Activated T-cell treated with anti-CD3 and anti-CD28 coated beads, Interleukin-2, amount 50 U/mL, for 48 hours (primary cell): ENCODE results near the gene CFAP298.
"Not testable (repeated sequence)": the region's sequence is repeated elsewhere in the genome, so short reads cannot be mapped to it uniquely, and the experiment has no call there.

Source experiments
- DNase-seq, 2 experiments: peaks; one replicate each; pipeline ENCODE4 v3.0.0-alpha.2; 2020

Gene CFAP298, protein sequence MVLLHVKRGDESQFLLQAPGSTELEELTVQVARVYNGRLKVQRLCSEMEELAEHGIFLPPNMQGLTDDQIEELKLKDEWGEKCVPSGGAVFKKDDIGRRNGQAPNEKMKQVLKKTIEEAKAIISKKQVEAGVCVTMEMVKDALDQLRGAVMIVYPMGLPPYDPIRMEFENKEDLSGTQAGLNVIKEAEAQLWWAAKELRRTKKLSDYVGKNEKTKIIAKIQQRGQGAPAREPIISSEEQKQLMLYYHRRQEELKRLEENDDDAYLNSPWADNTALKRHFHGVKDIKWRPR

DNA sequence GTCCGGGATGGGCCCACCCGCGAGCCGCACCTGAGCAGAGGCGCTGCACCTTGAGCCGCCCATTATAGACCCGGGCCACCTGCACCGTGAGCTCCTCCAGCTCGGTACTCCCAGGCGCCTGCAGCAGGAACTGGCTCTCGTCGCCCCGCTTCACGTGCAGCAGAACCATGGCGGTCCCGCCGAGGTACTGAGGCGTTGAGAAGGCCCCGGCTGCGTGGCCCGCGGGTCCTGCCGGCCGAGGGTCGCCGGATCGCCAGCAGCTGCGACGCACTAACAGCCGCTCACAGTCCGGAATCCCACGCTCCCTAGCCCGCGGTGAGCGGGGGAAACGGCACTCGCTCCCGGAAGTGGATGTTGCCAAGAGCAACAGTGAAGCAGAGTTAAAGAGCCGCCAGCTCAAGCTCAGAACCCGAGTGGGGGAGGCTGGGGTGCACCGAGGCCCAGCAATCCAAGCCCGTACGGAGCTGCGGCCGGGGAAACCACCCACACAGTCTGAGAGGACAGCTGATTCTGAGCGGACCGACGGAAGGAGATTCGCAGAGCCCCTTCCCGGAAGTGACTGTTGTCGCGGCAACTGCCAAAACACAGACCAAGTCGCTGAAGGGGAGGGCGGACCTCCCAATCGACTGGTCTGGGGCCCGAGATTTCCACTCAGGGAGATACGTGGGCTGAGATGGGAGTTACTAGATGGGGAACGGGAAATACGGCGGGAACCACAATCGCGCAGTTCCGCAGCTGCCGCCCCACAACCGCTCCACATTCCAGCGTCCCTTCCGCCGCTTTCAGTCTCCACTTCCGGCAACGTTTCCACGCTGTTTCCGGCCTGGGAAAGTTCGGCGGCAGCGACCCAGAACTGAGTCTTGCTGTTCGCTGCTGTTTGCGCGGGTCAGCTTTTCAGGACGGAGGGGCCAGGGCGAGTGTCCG lies at the start of gene CFAP298:
CFAP298 (minus strand) TSS at position 303 of the 924 bp plus-strand sequence; CDS start at position 169, 134 bp downstream.
- DNase-seq = peak; percentile 91 to 92

DNA sequence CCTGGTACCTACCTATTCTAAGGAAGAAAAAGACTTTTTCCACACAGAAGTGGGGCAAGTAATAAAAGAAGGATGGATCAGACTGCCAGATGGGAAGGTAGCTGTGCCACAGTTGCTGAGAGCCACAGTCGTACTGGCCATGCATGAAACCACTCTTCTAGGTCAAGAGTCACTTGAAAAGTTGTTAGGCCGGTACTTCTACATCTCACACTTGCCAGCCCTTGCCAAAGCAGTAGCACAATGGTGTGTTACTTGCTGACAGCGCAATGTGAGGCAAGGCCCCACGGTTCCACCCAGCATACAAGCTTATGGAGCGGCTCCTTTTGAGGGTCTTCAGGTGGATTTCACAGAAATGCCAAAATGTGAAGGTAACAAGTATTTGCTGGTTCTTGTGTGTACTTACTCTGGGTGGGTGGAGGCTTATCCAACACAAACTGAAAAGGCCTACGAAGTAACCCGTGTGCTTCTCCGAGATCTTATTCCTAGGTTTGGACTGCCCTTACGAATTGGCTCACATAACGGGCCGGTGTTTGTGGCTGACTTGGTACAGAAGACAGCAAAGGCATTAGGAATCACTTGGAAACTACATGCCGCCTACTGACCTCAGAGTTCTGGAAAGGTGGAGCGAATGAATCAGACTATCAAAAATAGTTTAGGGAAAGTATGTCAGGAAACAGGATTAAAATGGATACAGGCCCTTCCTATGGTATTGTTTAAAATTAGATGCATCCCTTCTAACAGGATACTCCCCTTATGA lies 49.0 kb upstream of the CFAP298 start:
- DNase-seq = not testable (repeated sequence)

DNA sequence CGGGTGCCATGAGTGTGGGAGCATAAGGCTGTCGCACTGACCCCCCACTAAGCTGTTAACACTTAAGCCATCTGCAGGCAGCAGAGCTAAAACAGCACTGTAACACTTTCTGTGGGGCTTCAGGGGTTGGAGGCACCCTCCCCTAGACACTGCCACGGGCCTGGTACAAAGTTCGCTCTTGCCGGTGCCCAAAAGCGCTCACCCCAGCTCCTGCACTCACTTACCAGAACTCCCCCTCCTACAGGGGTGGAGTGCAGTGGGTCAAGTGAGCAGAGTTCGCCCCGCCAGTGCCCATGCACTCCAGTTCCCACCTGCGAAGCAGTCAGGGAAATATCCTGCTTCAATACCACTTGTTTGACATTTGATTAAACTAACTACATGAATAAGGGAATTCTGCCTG lies 46.3 kb upstream of the CFAP298 start:
- no peak for DNase-seq

DNA sequence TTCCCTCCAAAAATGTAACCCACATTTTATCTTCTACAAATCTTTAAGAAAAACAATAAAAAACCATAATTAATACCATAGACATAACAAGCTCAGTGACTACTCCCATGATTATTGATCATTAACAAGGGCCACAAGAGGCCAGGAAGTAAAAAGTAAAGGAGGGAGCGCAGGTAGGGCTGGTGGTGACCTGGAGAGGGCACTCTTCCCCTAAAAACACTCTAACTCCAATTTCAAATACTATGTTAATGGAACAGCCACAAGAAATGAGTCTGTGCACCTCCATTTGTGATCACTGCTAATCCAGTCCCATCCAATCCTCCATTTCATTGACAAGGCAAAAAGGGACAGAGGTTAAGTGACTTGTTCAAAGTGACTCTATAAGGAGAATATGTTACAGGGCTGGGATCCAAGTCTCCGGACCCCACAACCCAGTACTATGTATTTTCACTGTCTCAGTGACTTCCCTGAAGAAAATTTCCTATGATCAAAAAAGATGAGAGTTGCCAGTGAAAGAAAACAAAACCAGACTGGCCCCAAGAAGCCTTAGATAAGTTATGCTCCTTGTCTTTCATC lies 41.2 kb upstream of the CFAP298 start:
- peak in 1 of 2 experiments; percentile 43 for DNase-seq

DNA sequence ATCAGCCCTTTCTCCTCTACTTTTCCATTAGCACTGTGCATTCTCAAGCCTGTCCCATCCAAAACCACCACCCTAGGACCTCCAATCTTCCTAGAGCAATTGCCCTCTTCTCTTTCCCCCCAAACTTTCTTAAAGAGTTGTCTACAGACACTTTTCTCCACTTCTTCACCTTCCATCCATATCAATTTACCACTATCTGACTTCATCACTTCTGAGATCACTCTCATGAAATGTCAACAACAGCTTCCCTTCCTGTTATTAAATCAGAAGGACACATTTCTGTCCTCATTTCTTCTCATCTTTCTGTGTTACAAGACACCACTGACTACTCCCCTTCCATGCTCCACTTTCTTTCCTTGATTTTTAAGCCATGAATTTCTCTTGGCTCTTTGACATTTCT lies 36.0 kb upstream of the CFAP298 start:
- DNase-seq = no peak

DNA sequence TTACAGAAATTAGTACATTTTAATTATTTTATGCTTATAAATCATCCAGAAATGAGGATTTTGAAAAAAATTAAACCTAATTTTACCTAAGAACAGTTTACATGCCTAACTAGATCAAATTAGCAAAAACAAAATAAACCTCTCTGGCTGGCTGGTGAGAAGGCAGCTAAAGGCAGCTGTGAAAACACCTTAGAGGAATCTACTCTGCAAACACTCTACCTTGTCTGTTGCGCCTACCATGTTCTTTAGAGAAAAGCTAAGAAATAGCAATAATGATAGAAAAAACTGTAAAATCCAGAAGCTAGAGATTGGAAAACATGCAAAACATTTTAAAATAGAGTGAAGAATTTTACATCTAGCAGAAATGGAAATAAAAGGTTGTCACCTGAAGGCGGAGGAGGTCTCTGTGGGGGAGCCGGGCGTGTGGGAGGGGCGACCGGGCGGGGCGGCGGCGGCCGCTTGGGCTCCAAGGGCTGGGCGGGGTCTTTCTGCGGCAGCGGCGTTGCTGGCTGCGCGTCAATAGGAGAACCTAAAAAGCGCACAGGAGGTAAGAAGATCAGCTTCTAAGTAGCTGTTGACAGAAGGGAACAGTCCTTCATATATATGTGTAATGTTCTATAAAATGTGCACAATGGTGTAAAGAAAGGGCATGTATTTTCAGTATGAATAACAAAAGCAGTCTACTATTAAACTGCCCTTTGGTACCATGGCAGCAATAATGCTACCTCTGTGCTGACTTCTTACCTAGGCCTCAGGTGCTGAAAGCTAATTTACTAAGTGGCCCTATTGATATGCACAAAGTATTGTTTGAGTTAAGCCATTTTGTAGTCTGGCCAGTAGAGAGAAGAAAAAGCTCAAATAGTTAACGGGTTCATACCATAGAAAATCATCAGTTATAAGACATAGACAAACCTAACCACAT lies 33.3 kb upstream of the CFAP298 start:
- no peak for DNase-seq

DNA sequence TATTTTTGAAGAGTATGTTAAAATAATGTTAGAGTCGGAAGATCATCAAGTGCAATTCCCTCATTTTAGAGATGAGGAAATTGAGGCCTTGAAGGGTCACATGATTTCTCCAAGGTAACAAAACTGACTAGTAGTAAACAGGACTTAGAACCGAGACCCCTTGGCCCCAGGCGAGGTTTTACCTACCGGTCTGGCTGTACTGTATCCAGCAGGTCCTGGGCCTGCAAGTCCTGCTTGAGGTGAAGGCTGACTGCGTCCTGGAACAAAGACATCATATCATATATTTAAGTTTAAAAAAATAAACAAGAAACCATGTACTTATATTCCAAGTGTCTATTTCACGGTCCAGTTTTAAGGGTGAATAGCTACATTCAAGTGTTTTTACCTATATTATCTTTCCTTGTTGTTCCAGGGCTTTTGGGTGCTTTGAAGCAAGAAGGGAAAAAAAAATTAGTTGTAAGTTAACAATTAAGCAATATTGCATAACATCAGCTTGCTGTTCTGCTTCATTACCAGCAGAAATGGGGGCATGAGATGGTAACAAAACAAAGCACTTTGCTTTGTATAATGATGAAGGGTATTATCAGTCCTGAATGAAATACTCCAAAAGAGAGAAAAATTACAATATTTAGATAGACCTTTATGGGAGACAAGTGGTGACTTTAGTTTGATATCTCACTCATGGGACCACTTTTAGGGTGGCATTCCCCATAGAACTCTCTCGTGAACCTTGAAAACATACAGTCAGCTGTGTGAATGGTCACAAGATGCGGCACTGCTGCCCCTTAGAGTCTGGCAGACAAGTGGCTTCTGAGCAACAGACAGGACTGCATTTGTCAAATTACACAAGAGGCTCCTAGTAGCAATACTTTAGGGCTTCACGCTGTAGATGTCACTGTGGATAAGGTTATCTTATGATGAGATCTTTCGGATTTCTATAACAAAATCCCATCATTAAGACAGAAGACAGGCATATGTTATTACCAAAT lies 29.8 kb upstream of the CFAP298 start:
- no peak for DNase-seq

DNA sequence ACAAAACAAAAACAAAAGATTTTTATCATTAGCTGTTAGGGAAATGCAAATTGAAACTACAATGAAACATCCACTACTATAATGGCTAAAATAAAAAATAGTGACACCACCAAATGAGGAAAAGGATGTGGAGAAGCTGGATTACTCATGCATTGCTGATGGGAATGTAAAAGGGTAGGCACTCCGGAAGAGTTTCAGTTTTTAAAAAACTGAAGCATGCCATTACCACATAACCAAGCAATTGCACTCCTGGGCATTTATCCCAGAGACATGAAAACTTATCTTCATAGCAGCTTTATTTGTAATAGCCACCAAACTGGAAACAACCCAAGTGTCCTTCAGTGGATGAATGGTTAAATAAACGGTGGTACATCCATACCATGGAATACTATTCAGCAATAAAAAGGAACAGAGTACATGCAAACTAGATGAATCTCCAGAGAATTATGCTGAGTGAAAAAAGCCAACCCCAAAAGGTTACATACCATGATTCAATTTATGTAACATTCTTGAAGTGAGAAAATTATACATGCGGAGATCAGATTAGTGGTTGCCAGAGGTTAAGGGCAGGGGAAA lies 14.5 kb upstream of the CFAP298 start:
- no peak for DNase-seq

DNA sequence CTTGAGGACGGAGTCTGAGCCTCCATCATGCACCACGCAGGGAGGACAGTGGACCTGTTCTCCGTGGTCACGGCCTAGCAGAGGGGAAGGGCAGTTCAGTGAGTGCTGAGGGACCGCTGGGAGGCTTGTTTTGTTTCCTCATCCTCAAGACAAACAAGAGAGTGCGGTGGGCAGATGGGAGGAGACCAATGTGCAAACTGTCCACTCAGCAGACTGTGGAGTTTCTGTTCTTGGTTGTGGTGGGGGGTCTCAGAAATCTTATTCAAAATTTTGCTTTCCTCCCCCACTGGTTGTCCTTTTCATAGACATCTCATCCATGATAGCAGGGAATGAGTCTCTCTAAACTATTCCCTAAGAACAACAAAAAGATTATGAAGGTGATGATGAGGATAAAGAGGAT lies 6.0 kb upstream of the CFAP298 start:
- DNase-seq = not testable (repeated sequence)

DNA sequence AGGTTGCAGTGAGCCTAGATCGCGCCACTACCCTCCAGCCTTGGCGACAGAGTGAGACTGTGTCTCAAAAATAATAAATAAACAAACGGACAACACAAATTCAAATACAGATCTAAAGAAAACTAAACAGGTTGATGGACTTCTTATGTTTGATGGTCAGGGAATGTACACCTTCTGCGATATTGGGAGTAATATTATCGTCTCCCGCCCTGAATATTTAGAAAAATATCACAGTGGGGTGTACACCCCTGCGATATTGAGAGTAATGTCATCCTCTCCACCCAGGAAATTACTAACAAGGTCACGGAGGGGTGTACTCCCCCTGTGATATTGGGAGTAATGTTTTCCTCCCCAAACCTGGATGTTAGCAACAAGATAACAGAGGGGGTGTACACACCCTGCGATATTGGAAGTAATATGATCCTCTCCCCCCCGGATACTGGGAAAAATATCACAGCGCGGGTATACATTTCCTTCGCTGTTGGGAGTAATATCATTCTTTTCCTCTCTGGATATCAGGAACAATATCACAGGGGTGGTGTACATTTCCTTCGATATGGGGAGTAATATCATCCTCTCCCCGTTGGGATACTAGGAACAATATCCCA lies 1.4 kb upstream of the CFAP298 start:
- no peak for DNase-seq

DNA sequence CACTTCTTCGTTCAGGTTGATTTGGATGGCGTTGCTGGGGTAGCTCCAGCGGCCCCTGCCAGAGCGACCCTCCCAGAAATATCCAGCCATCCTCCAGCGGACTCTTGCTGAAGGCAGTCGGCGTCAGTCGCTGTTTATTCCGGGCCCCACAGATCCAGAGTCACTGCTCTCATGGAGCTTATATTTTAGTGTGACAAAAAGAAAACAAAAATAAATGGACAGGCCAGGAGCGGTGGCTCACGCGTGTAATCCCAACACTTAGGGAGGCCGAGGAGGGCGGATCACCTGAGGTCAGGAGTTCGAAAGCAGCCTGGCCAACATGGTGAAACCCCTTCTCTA lies 791 bp upstream of the CFAP298 start:
- DNase-seq = no peak

DNA sequence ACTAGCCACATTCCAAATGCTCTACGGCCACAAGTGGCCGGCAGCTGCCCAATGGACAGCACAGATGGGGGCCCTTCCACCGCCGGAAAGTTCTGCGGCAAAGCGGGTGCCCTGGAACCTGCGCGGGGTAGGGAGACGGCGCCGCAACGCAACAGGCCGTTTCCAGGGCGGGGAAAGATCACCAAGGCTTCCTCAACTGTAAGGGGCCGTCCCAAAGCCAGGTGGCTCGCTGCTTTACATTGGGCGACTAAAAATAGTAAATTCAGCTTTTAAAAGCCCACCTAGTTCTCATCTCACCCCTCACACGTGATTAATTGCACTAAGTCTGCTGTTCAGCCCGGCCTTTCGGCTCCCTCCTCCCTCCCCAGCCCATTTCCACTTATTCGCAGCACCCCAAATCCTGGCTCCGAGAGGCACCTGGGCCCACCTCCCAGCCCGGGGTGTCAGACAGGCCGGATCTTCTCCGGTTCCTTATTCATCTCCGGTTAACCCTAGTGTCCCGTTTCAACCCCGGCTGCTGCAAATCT lies 643 bp downstream of the CFAP298 start:
- peak; percentile 48 to 58 for DNase-seq

DNA sequence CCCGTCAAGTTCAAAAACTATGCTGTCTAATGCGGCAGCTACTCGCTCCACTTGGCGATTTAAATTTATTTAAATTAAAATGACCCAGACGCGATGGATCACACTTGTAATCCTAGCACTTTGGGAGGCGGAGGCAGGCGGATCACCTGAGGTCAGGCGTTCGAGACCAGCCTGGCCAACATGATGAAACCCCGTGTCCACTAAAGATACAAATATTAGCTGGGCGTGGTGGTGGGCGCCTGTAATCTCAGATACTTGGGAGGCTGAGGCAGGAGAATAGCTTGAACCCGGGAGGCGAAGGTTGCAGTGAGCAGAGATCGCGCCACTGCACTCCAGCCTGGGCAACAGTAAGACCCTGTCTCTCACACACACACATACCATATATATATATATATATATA lies 1.2 kb downstream of the CFAP298 start:
- DNase-seq = not testable (repeated sequence)

DNA sequence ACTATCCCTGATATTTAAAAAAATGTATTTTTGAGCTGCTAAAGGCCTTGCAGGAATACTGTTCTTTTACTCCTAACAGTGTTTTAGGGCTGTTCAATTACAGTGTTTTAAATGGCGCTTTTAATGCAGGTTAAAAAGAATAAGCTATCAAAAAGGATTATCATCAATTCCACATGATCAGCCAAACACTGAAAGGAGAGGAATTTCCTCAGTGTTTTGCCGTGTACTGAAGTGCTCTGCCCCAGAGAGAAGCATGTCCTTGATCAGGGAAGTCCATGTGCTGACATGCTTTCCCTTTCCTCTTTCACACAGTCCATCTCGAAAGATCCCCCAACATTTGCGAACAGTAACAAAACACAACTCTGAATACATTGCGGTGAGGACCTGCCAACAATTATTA lies 3.3 kb downstream of the CFAP298 start:
- no peak for DNase-seq

DNA sequence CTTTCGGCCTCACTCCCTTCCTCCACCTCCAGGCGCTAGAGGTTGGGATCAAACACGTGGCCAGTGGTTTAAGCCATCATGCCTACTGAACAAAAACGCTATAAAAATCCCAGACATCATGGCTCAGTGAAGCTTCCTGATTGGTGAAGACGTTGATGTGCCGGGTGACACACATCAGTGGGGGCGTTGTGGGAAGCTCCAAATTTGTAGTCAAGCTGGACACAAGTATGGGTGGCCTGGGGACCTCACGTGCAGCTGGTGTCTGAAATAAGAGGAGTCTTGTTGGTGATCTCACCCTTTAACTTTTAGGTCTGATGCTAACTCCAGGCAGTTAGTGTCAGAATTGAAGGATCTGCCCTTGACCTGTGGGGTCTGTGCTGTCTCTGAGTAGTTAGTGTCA lies 6.7 kb downstream of the CFAP298 start:
- DNase-seq = no peak

DNA sequence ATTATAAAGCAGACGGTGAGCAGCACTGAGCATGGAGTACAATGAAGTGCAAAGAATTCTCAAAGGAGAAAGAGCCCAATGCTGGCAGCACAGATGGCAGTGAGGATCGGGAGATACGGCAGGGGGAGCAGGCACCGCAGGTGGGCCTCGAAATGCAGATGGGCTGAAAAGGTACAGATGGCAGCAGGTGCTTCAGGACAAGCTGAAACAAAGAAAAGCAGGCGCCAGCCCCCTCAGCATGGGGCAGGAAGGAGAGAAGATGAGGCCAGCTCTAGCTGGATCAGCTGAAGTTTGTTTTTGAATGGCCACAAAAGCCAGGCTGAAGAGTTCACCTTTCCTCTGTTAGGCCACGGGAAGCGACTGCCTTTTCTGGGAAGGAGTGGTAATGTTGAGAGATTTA lies 7.7 kb downstream of the CFAP298 start:
- no peak for DNase-seq

DNA sequence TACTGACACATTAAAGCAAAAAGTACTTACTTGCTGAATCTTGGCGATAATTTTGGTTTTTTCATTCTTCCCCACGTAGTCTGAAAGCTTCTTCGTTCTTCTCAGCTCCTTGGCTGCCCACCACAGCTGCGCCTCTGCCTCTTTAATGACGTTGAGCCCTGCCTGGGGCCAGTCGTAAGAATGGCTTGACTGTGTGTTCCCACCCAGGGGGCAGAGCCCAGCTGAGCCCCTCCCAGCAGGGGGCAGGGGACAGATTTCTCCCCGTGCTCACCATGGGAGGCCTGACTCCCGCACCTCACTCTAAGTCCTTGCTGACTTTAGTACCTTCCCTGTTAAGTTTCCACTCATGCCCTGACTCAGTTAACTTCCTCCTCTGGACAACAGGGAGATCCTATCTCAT lies 9.0 kb downstream of the CFAP298 start:
- DNase-seq = no peak

DNA sequence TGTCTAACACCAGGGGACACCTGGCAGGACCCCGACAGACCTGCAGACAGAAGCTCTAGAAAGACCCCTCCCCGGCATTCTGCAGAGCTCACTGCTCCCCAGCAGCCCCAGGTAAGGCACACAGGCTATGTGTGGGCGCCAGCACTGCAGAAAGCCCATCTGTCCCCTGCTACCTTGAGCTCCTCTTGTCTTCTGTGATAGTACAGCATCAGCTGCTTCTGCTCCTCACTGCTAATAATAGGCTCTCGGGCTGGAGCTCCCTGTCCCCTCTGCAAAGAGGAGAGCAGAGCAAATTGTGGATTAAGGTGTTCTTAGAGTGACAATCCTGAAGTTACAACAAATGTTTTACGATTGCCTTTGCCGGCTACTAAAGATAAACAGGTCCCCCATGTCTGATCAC lies 10.1 kb downstream of the CFAP298 start:
- DNase-seq = no peak

DNA sequence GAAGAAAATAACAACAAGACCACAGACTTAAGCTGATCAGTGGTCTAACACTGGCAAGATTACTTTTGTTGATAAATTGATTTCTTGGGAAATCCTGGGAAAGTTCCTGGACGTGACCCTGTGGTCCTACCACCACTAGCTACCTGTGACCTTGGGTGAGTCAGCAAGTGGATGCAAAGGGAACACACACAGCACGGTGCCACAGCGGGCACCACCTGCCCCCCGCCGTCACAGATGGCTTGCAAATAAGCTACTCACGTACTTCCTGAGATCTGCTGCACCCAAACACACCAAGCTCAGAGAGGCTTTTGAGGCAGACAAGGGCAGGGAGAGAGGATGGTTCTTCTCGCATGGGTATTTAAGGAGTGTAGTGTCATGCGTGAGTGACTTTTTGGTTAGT lies 12.7 kb downstream of the CFAP298 start:
- DNase-seq = no peak

DNA sequence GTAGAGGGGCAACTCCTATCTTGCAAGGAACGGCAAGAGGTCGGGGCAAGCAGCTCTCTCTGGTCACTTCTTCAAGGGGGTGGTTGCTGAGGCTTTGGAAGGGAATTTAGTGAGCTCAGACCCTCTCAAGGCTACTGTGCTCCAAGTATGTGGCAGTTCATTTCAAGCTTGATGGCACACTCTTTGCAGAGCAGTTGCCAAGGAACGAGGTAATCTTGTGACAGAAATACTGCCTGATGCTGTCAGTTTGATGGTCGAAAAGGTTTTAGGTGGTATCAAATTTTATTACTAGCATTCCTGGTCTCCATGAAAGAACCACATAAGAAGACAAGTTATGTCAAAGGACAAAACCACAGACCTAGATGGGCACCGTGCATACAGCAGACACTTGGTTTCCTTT lies 13.1 kb downstream of the CFAP298 start:
- DNase-seq = no peak
